Activated CD8-positive, alpha-beta memory T cell treated with anti-CD3 and anti-CD28 coated beads for 24 hours (primary cell): Measurements from ENCODE around the gene SPOCD1.

ENCODE experiments used
- DNase-seq: peaks from one replicate; pipeline ENCODE4 v3.0.0-alpha.2; 2020

SPOCD1 gene

GRCh38 chr1:31799895-31800673, 15.7 kb downstream of the SPOCD1 start:
- no peak for DNase-seq

- no peak for DNase-seq
Observed at GRCh38 chr1:31799196-31799894, 16.5 kb downstream of the SPOCD1 start.

GRCh38 chr1:31798433-31799195, 17.2 kb downstream of the SPOCD1 start:
- DNase-seq = no peak

GRCh38 chr1:31798086-31798432, 17.8 kb downstream of the SPOCD1 start:
- DNase-seq = no peak

GRCh38 chr1:31797216-31797615, 18.6 kb downstream of the SPOCD1 start:
- no peak for DNase-seq

GRCh38 chr1:31796707-31797106, 19.1 kb downstream of the SPOCD1 start:
- DNase-seq = no peak

GRCh38 chr1:31795801-31796621, 19.8 kb downstream of the SPOCD1 start:
- no peak for DNase-seq

- DNase-seq = no peak
Observed at GRCh38 chr1:31795096-31795675, 20.6 kb downstream of the SPOCD1 start.

- DNase-seq = no peak
Observed at GRCh38 chr1:31793586-31794285, 22.1 kb downstream of the SPOCD1 start.

GRCh38 chr1:31793086-31793485, 22.7 kb downstream of the SPOCD1 start:
- DNase-seq = no peak

- no peak for DNase-seq
Observed at GRCh38 chr1:31792541-31792940, 23.3 kb downstream of the SPOCD1 start.

- DNase-seq = no peak
Observed at GRCh38 chr1:31792116-31792515, 23.7 kb downstream of the SPOCD1 start.

GRCh38 chr1:31791131-31791858, 24.5 kb downstream of the SPOCD1 start:
- no peak for DNase-seq

GRCh38 chr1:31790641-31791091, 25.2 kb downstream of the SPOCD1 start:
- DNase-seq = no peak

GRCh38 chr1:31790140-31790539, 25.7 kb downstream of the SPOCD1 start:
- no peak for DNase-seq

GRCh38 chr1:31789259-31790065, 26.4 kb downstream of the SPOCD1 start:
- peak; percentile 100 for DNase-seq

- DNase-seq = no peak
Observed at GRCh38 chr1:31788825-31789256, 27.0 kb downstream of the SPOCD1 start.

- peak; percentile 96 for DNase-seq
Observed at GRCh38 chr1:31788138-31788824, 27.5 kb downstream of the SPOCD1 start.

- no peak for DNase-seq
Observed at GRCh38 chr1:31787786-31788137, 28.1 kb downstream of the SPOCD1 start.

GRCh38 chr1:31787261-31787660, 28.6 kb downstream of the SPOCD1 start:
- no peak for DNase-seq
